GM18517 (cell line): ENCODE measurements around the gene GRK2.
"Not testable (repeated sequence)": the region's sequence is repeated elsewhere in the genome, so short reads cannot be mapped to it uniquely, and the experiment has no call there.

ENCODE experiments used
- ATAC-seq: cut with Tn5 transposase; IDR thresholded peaks from one replicate; pipeline ENCODE4 v1.9.1; 2021; ENCODE audit warnings: mild to moderate bottlenecking, moderate library complexity; ENCODE audit not compliant: unreplicated experiment

The GRK2 gene

GRCh38 chr11:67311051-67311555 is 44.8 kb downstream of the GRK2 start:
- no peak for ATAC-seq

GRCh38 chr11:67311556-67312082 is 45.3 kb downstream of the GRK2 start:
- no peak for ATAC-seq

- no peak for ATAC-seq
Measured at GRCh38 chr11:67312187-67313021, 46.1 kb downstream of the GRK2 start.

GRCh38 chr11:67313125-67313890 is 47.0 kb downstream of the GRK2 start:
- no peak for ATAC-seq

GRCh38 chr11:67314218-67314617 is 47.9 kb downstream of the GRK2 start:
- ATAC-seq = no peak

GRCh38 chr11:67315325-67315909 is 49.1 kb downstream of the GRK2 start:
- no peak for ATAC-seq

GRCh38 chr11:67316882-67317204 is 50.6 kb downstream of the GRK2 start:
- ATAC-seq = no peak

GRCh38 chr11:67317205-67317887 is 51.1 kb downstream of the GRK2 start:
- peak; percentile 90 for ATAC-seq

- no peak for ATAC-seq
Measured at GRCh38 chr11:67317888-67318555, 51.7 kb downstream of the GRK2 start.

GRCh38 chr11:67318876-67319275 is 52.6 kb downstream of the GRK2 start:
- not testable (repeated sequence) for ATAC-seq

GRCh38 chr11:67320011-67320410 is 53.7 kb downstream of the GRK2 start:
- ATAC-seq = no peak

GRCh38 chr11:67320691-67321090 is 54.4 kb downstream of the GRK2 start:
- ATAC-seq = no peak

- no peak for ATAC-seq
Measured at GRCh38 chr11:67321313-67321871, 55.1 kb downstream of the GRK2 start.

GRCh38 chr11:67322049-67322448 is 55.8 kb downstream of the GRK2 start:
- ATAC-seq = no peak

GRCh38 chr11:67323526-67323925 is 57.3 kb downstream of the GRK2 start:
- no peak for ATAC-seq

- no peak for ATAC-seq
Measured at GRCh38 chr11:67332081-67332691, 65.9 kb downstream of the GRK2 start.
